ENCODE results near the gene ST6GAL1. TPM values are rescaled to one million over a fixed set of nuclear protein-coding genes. Genes with fewer than 3 reads are reported as not detected.

The ST6GAL1 gene
- total RNA-seq, 4 donors from 2014 or later, result 18.0 to 32.2 (median 20.9) TPM

GRCh38 chr3:187088701-187089100 is 158.4 kb downstream of the ST6GAL1 start:
- no peak for ATAC-seq
- TF ChIP-seq POLR2AphosphoS5 (IDR thresholded peaks at IDR 0.05), result no peak
- TF ChIP-seq CTCF (IDR thresholded peaks at IDR 0.05), result no peak
- WGBS, 2 donors (ENCODE audit: low coverage in 1 of 2), result 65 to 70% methylated on average over 1 of the region's 1 CpG
- Histone ChIP-seq H3K36me3 (no peaks in the 10 kb centered on the region), H3K4me1 (peaks cover 0 to 9% (median 0%) of the 10 kb centered on the region in 3 donors), H3K4me3 (no peak overlapping the region), H3K27ac (no peak overlapping the region), H3K27me3 (no peaks in the 10 kb centered on the region), H3K9me3 (peaks cover 0 to 28% (median 0%) of the 10 kb centered on the region in 3 donors)

- no peak for ATAC-seq
- no peak overlapping the region for H3K4me3 ChIP-seq
- H3K27me3 ChIP-seq, result no peaks in the 10 kb centered on the region
- WGBS, 2 donors (ENCODE audit: low coverage in 1 of 2), result 80 to 100% methylated on average over 1 of the region's 1 CpG
- TF ChIP-seq POLR2AphosphoS5 (IDR thresholded peaks at IDR 0.05) (no peak), EP300 (IDR thresholded peaks at IDR 0.05) (no peak), CTCF (IDR thresholded peaks at IDR 0.05) (no peak), POLR2A (IDR thresholded peaks at IDR 0.05) (no peak)
- H3K9me3 ChIP-seq, result peaks cover 0 to 16% (median 0%) of the 10 kb centered on the region in 3 donors
- no peaks in the 10 kb centered on the region for H3K36me3 ChIP-seq
- no peaks in the 10 kb centered on the region for H3K4me1 ChIP-seq
- H3K27ac ChIP-seq, result no peak overlapping the region
Observed at GRCh38 chr3:187093320-187093719, 163.0 kb downstream of the ST6GAL1 start.

- Histone ChIP-seq H3K4me1 (peaks cover 0 to 24% (median 3%) of the 10 kb centered on the region in 3 donors), H3K4me3 (no peak overlapping the region), H3K9me3 (peaks cover 0 to 12% (median 0%) of the 10 kb centered on the region in 3 donors), H3K36me3 (no peaks in the 10 kb centered on the region), H3K27me3 (no peaks in the 10 kb centered on the region), H3K27ac (no peak overlapping the region)
- no peak for TF ChIP-seq CTCF (IDR thresholded peaks at IDR 0.05)
- no peak for TF ChIP-seq POLR2AphosphoS5 (IDR thresholded peaks at IDR 0.05)
- TF ChIP-seq POLR2A (IDR thresholded peaks at IDR 0.05), result no peak
- TF ChIP-seq EP300 (IDR thresholded peaks at IDR 0.05), result no peak
- 82 to 94% methylated on average over 2 of the region's 2 CpGs for WGBS, 2 donors (ENCODE audit: low coverage in 1 of 2)
- ATAC-seq, result no peak
Observed at GRCh38 chr3:187098923-187099512, 168.7 kb downstream of the ST6GAL1 start.

GRCh38 chr3:187101184-187102072 is 171.1 kb downstream of the ST6GAL1 start:
- peaks cover 0 to 24% (median 3%) of the 10 kb centered on the region in 3 donors for H3K4me1 ChIP-seq
- no peaks in the 10 kb centered on the region for H3K27me3 ChIP-seq
- H3K4me3 ChIP-seq, result peak overlapping the region; percentile 17 to 41
- peaks cover 0 to 12% (median 0%) of the 10 kb centered on the region in 3 donors for H3K9me3 ChIP-seq
- peak; percentile 73 for ATAC-seq
- TF ChIP-seq POLR2A (IDR thresholded peaks at IDR 0.05) (no peak), POLR2AphosphoS5 (IDR thresholded peaks at IDR 0.05) (peak; percentile 12), EP300 (IDR thresholded peaks at IDR 0.05) (no peak), CTCF (IDR thresholded peaks at IDR 0.05) (no peak)
- WGBS, 2 donors (ENCODE audit: low coverage in 1 of 2), result 13 to 14% methylated on average over 1 to 5 of the region's 9 CpGs
- peak overlapping the region in 3 of 4 donors; percentile 61 to 73 (median 70) for H3K27ac ChIP-seq
- no peaks in the 10 kb centered on the region for H3K36me3 ChIP-seq

All from gastroesophageal sphincter (tissue), 4 donors.